Suprapubic skin (tissue), 3 donors: ENCODE measurements around the gene DCAF8.

ENCODE experiments used
- POLR2A ChIP-seq, 2 donors: fragments of 450-650 bp; IDR thresholded peaks; one replicate each; pipeline ENCODE4 v1.6.1; 2017; ENCODE audit warnings: antibody characterized with exemption in 2 of 2, mild to moderate bottlenecking in 2 of 2, moderate library complexity in 2 of 2
- TF ChIP-seq, protein P1 (sequence below), 2 donors: fragments of 200-600 bp in 1 of 2; fragments of 450-650 bp in 1 of 2; sonication (generic) in 1 of 2; IDR thresholded peaks; one replicate each; pipeline ENCODE4 v1.5.1; 2016 to 2019; ENCODE audit warnings: antibody characterized with exemption in 2 of 2, mild to moderate bottlenecking in 1 of 2, moderate library complexity in 1 of 2

DNA sequence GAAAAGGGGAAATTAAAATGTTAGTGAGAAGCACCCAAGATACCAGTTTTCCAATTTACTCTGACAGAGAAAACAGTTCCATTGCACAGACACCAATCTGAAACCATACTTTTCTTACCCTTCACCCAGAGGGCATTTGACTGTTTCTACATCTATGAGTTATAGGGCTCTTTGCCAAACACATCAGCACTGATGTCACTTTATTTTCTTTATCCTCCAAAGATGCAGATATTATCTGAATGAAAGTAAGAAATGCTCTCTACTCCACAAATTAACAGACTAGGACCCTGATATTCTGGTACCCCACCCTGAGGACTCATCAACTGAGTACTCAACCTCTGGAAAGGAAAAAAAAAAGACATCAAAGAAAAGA lies 46.8 kb upstream of the DCAF8 start:
- no peak for TF ChIP-seq POLR2A (IDR thresholded peaks at IDR 0.05)
- TF ChIP-seq, protein P1, sequence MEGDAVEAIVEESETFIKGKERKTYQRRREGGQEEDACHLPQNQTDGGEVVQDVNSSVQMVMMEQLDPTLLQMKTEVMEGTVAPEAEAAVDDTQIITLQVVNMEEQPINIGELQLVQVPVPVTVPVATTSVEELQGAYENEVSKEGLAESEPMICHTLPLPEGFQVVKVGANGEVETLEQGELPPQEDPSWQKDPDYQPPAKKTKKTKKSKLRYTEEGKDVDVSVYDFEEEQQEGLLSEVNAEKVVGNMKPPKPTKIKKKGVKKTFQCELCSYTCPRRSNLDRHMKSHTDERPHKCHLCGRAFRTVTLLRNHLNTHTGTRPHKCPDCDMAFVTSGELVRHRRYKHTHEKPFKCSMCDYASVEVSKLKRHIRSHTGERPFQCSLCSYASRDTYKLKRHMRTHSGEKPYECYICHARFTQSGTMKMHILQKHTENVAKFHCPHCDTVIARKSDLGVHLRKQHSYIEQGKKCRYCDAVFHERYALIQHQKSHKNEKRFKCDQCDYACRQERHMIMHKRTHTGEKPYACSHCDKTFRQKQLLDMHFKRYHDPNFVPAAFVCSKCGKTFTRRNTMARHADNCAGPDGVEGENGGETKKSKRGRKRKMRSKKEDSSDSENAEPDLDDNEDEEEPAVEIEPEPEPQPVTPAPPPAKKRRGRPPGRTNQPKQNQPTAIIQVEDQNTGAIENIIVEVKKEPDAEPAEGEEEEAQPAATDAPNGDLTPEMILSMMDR (IDR thresholded peaks at IDR 0.05): no peak
